Transverse colon (tissue), 4 donors: ENCODE measurements around the gene BTBD3. TPM values are rescaled to one million over a fixed set of nuclear protein-coding genes. Genes with fewer than 3 reads are reported as not detected.

Source experiments
- DNase-seq: peaks from one replicate; pipeline ENCODE4 v3.0.0-alpha.2; 2019
- H3K27ac ChIP-seq, 4 donors: fragments of 200-600 bp; sonication (generic); 2 replicates each; pipeline ENCODE4 v1.5.1; 2016 to 2018; ENCODE audit warnings: inconsistent platforms in 4 of 4
- H3K27me3 ChIP-seq: fragments of 200-600 bp; sonication (generic); 2 replicates; pipeline ENCODE4 v1.5.1; 2017; ENCODE audit warnings: inconsistent platforms
- H3K36me3 ChIP-seq, 4 donors: fragments of 200-600 bp; sonication (generic); 2 replicates each; pipeline ENCODE4 v1.5.1; 2017 to 2019; ENCODE audit warnings: inconsistent platforms in 4 of 4
- H3K4me1 ChIP-seq, 4 donors: fragments of 200-600 bp; sonication (generic); 2 replicates each; pipeline ENCODE4 v1.5.1; 2017 to 2020; ENCODE audit warnings: inconsistent platforms in 4 of 4
- H3K4me3 ChIP-seq, 4 donors: fragments of 200-600 bp; sonication (generic); 1 replicate in 1 of 4; 2 replicates in 3 of 4; pipeline versions ENCODE4 v1.5.1 to v1.6.1; 2017 to 2019; ENCODE audit warnings: inconsistent platforms in 4 of 4
- H3K9me3 ChIP-seq, 2 donors: fragments of 200-600 bp; sonication (generic); 2 replicates each; pipeline ENCODE4 v1.5.1; 2017 to 2019; ENCODE audit warnings: inconsistent platforms in 2 of 2
- EP300 ChIP-seq: sonication (generic); formaldehyde crosslinking; IDR thresholded peaks from one replicate; pipeline ENCODE4 v1.6.1; 2017; ENCODE audit warnings: antibody characterized with exemption, low read depth
- POLR2A ChIP-seq: fragments of 450-650 bp; IDR thresholded peaks from one replicate; pipeline ENCODE4 v1.6.1; 2016; ENCODE audit warnings: antibody characterized with exemption, mild to moderate bottlenecking, moderate library complexity
- POLR2AphosphoS5 ChIP-seq, 3 donors: sonication (generic); formaldehyde crosslinking; IDR thresholded peaks; one replicate each; pipeline ENCODE4 v1.6.1; 2016; ENCODE audit warnings: antibody characterized with exemption in 3 of 3
- WGBS, 2 donors: methylation state at CpG; one replicate each; pipeline ENCODE4 v1.1.5; 2018; ENCODE audit warnings: low coverage in 1 of 2; 5-methylcytosine and 5-hydroxymethylcytosine counted together
- in situ Hi-C, 4 donors: fragments of 200-750 bp; cut with MboI; loops; one replicate each; pipeline versions ENCODE4 v1.15.0 to v1.15.1; 2017; ENCODE audit warnings: low sequenced_read_pairs in 3 of 4, low pct_ligation_motif_present in 1 of 4, low pct_unique_long_range_greater_than_20kb in 1 of 4
- intact Hi-C: fragments of 100-400 bp; cut with DNase I; formaldehyde crosslinking; loops from one replicate; pipeline ENCODE4 v1.15.1; 2023; ENCODE audit warnings: low total_unique reads
- total RNA-seq, 4 donors: library from RNA; depleted of rRNA; stranded (reverse); fragments of >200 nt; gene quantifications; one replicate each; pipeline ENCODE4 v1.1.0, GENCODE V29; 2016
- TF ChIP-seq, protein P1 (sequence below), 5 experiments: fragments of 200-600 bp in 3 of 5; fragments of 450-650 bp in 2 of 5; sonication (generic) in 3 of 5; IDR thresholded peaks; 1 replicate in 2 of 5; 2 replicates in 3 of 5; pipeline ENCODE4 v1.5.1; 2016 to 2017; ENCODE audit warnings: antibody characterized with exemption in 5 of 5, inconsistent platforms in 3 of 5, mild to moderate bottlenecking in 2 of 5, moderate library complexity in 1 of 5

BTBD3 gene
- total RNA-seq, 4 donors from 2014 or later: 37.2 to 66.8 (median 60.6) TPM

DNA sequence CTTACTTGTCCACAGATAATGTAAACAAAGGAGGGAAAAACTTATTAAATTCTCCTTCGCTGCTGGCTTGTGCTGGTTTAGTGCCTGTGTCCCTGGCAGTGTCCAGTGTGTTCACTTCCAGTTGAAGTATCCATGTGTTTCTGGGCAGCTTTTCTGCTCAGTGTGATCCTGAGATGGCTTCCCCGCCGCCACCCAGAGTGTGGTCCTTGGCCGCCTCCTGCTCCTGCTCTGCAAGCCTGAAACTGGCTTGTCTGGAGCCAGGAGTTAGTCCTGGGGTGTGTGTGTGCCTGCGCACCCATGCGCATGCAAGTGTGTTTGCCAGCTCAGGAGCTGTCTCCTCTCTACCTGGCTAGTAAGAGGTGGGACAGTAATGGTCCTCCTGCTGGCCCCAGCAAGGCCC, 7.2 kb downstream of the BTBD3 start:
- in situ Hi-C loops: loop anchor here in 1 of 4 donors (25.0 kb wide), 1 partner anchor 112 kb away; no protein-coding TSS in a partner anchor
- 91% methylated on average over 6 of the region's 6 CpGs; no CpG with 5 or more reads in 1 of the 2 donors for WGBS, 2 donors

DNA sequence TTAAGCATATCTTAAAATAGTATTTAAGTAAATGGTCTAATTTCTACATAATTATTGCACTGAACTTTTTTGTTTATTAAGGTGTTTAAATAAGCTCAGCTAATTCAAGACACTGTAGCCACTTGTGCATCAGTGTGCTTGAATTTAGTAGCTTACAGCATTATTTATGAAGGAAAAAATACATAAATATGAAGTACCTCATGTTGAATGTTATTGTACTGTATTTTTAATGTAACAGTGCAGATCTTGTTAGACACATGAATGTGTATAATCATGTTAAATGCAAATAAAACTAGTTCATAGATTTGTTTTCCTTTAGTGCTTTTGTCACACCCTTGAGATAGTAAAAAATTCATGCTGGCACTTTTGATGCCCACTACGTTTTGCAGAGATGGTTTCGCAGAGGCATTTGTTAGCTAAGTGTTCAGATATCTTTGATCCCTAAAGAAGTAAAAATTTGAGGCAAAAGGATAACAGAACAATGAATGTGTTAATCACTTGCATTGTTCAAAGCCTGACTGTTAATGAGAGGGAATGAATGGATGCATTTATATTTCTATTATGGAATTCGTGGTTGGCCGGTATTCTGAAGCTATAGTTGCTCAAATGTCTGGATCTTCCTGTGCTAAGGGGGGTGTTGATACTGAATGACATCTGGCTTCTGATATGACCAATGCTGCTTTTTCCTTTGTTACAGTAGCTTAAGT, 8.8 kb downstream of the BTBD3 start:
- Histone ChIP-seq H3K27ac (no peak overlapping the region), H3K9me3 (no peaks in the 10 kb centered on the region), H3K4me1 (no peaks in the 10 kb centered on the region), H3K27me3 (no peaks in the 10 kb centered on the region), H3K4me3 (no peak overlapping the region), H3K36me3 (peaks cover 0 to 7% (median 0%) of the 10 kb centered on the region in 4 donors)
- in situ Hi-C loops (loop anchor here in 1 of 4 donors (25.0 kb wide), 1 partner anchor 111 kb away; no protein-coding TSS in a partner anchor), intact Hi-C loops (no loop called here)
- no peak for DNase-seq
- 81 to 87% methylated on average over 4 of the region's 4 CpGs for WGBS, 2 donors
- TF ChIP-seq, protein P1, sequence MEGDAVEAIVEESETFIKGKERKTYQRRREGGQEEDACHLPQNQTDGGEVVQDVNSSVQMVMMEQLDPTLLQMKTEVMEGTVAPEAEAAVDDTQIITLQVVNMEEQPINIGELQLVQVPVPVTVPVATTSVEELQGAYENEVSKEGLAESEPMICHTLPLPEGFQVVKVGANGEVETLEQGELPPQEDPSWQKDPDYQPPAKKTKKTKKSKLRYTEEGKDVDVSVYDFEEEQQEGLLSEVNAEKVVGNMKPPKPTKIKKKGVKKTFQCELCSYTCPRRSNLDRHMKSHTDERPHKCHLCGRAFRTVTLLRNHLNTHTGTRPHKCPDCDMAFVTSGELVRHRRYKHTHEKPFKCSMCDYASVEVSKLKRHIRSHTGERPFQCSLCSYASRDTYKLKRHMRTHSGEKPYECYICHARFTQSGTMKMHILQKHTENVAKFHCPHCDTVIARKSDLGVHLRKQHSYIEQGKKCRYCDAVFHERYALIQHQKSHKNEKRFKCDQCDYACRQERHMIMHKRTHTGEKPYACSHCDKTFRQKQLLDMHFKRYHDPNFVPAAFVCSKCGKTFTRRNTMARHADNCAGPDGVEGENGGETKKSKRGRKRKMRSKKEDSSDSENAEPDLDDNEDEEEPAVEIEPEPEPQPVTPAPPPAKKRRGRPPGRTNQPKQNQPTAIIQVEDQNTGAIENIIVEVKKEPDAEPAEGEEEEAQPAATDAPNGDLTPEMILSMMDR (IDR thresholded peaks at IDR 0.05): no peak
- TF ChIP-seq POLR2A (no peak), POLR2AphosphoS5 (IDR thresholded peaks at IDR 0.05) (no peak), EP300 (no peak)

More for the DNA sequence above, 7.2 kb downstream of the BTBD3 start:
- Histone ChIP-seq H3K36me3 (peaks cover 0 to 7% (median 0%) of the 10 kb centered on the region in 4 donors), H3K4me3 (no peak overlapping the region), H3K9me3 (no peaks in the 10 kb centered on the region), H3K27ac (no peak overlapping the region), H3K4me1 (no peaks in the 10 kb centered on the region), H3K27me3 (no peaks in the 10 kb centered on the region)
- DNase-seq: no peak
- TF ChIP-seq, protein P1 (IDR thresholded peaks at IDR 0.05): no peak
- no peak for TF ChIP-seq EP300
- no peak for TF ChIP-seq POLR2A
- TF ChIP-seq POLR2AphosphoS5 (IDR thresholded peaks at IDR 0.05): no peak
- intact Hi-C loops: no loop called here

DNA sequence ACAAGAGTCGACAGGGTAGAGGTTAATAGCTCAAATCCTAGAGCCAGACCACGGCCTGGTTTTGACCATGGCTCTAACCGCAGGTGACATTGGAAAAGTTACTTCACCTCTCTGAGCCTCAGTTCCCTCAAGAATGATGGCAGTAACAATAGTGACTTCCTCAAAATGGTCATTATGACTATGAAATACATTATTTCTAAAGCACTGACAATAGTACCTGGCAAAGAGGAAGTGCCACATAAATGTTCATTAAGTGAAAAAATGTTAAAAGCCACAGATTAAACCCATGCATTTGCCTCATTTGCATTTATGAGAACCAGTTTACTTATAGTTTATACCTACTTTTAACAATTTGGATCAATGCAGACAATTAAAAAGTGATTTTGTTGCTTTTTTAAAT, 12.3 kb downstream of the BTBD3 start:
- in situ Hi-C loops (loop anchor here in 1 of 4 donors (25.0 kb wide), 1 partner anchor 107 kb away; no protein-coding TSS in a partner anchor), intact Hi-C loops (no loop called here)
- DNase-seq: no peak
- Histone ChIP-seq H3K36me3 (no peaks in the 10 kb centered on the region), H3K27me3 (no peaks in the 10 kb centered on the region), H3K4me1 (no peaks in the 10 kb centered on the region), H3K4me3 (no peak overlapping the region), H3K9me3 (no peaks in the 10 kb centered on the region), H3K27ac (no peak overlapping the region)
- WGBS, 2 donors: 88 to 89% methylated on average over 3 of the region's 3 CpGs
- no peak for TF ChIP-seq POLR2A
- TF ChIP-seq POLR2AphosphoS5 (IDR thresholded peaks at IDR 0.05): no peak
- TF ChIP-seq, protein P1 (IDR thresholded peaks at IDR 0.05): no peak
- TF ChIP-seq EP300: no peak

DNA sequence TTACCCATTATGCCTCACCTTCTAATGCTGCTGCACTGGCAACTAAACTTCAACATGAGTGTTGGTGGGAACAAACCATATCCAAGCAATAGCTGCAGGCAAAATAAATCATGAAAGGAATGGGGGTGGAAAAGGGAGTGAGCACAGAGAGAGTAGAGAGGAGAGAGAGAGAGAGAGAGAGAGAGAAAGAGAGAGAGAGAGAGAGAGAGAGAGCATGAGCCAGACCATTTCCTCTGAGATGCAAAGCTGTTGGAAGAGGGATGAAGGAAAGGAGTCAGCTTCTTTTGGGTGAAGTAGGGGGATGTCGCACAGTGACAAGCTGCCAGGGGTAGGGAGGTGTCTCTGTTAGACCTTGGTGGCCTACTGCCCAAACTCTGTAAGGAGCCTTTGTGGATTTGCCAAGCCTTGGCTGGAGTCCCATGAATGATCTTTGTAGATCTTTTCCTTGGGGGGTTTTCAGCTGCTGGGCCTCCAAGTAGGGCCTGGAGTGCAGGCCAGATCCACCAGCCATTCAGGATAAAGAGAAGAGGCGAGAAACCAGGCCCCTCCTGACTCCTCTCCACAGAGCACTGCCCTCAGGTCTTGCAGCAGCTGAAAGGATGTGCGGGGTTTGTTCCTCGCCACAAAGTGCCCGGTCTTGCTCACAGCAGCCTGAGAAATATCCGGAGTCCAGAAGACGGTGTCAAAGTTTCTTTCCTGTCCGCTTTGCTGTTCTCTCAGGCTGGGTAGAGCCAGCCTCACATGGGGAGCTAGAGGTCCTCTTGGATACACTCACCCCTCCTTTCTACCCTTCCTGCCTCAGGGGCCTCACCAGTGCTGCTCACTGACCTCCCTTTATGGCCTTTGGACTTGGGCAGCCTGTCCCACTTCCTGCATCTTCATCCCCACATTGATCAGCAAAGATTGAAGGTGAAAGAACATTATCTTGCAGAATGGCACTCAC, 17.8 kb downstream of the BTBD3 start:
- Histone ChIP-seq H3K4me1 (peaks cover 0 to 2% (median 0%) of the 10 kb centered on the region in 4 donors), H3K27me3 (no peaks in the 10 kb centered on the region), H3K4me3 (no peak overlapping the region), H3K36me3 (no peaks in the 10 kb centered on the region), H3K9me3 (no peaks in the 10 kb centered on the region), H3K27ac (no peak overlapping the region)
- TF ChIP-seq POLR2AphosphoS5 (IDR thresholded peaks at IDR 0.05) (no peak), EP300 (no peak), POLR2A (no peak)
- TF ChIP-seq, protein P1 (IDR thresholded peaks at IDR 0.05): no peak
- WGBS, 2 donors: 94 to 100% methylated on average over 1 to 8 of the region's 8 CpGs
- in situ Hi-C loops: loop anchor here in 1 of 4 donors (25.0 kb wide), 1 partner anchor 102 kb away; no protein-coding TSS in a partner anchor
- DNase-seq: no peak
- intact Hi-C loops: no loop called here
